Chondrocyte (in vitro differentiated cells): ENCODE data around the gene TNFRSF9. TPM values are rescaled to one million over a fixed set of nuclear protein-coding genes. Genes with fewer than 3 reads are reported as not detected.

Experiments
- DNase-seq: peaks from one replicate; pipeline ENCODE4 v3.0.0; 2021; ENCODE audit warnings: mixed read lengths, low spot score
- H3K27ac Mint-ChIP-seq: one replicate; pipeline ENCODE4 v1.8.0; 2021; ENCODE audit warnings: mild to moderate bottlenecking, moderate library complexity, mixed read lengths; ENCODE audit not compliant: unreplicated experiment
- H3K27me3 Mint-ChIP-seq: 2 replicates; pipeline ENCODE4 v1.8.0; 2021; ENCODE audit warnings: low read depth, mixed read lengths
- H3K36me3 Mint-ChIP-seq: 2 replicates; pipeline ENCODE4 v1.8.0; 2021; ENCODE audit warnings: low read depth, mixed read lengths
- H3K4me1 Mint-ChIP-seq: 2 replicates; pipeline ENCODE4 v1.8.0; 2021; ENCODE audit warnings: low read depth, mild to moderate bottlenecking, mixed read lengths
- H3K4me3 Mint-ChIP-seq: one replicate; pipeline ENCODE4 v1.8.0; 2021; ENCODE audit warnings: mild to moderate bottlenecking, moderate library complexity, mixed read lengths; ENCODE audit not compliant: unreplicated experiment
- H3K9me3 Mint-ChIP-seq: 2 replicates; pipeline ENCODE4 v1.8.0; 2021; ENCODE audit warnings: low read depth, mixed read lengths
- total RNA-seq: library from RNA; stranded (reverse); gene quantifications from 3 replicates; pipeline ENCODE4 v1.2.1, GENCODE V29; 2021
- TF ChIP-seq, protein P1 (sequence below): fragments of 200-600 bp; sonication (generic); IDR thresholded peaks from 2 replicates; pipeline ENCODE4 v1.5.0; 2021; ENCODE audit warnings: antibody characterized with exemption, mild to moderate bottlenecking, moderate library complexity

TNFRSF9 gene
- total RNA-seq, 1 donor from 2014 or later = 0.07 TPM

DNA sequence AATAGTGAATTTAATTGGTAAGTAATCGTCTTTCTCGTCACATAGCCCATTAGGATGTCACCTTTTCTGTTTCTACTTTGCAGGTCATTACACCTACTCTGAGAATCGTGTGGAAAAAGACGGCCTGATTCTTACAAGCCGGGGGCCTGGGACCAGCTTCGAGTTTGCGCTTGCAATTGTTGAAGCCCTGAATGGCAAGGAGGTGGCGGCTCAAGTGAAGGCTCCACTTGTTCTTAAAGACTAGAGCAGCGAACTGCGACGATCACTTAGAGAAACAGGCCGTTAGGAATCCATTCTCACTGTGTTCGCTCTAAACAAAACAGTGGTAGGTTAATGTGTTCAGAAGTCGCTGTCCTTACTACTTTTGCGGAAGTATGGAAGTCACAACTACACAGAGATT, 44.2 kb upstream of the TNFRSF9 start:
- no peaks in the 10 kb centered on the region for H3K27me3 Mint-ChIP-seq
- no peaks in the 10 kb centered on the region for H3K9me3 Mint-ChIP-seq
- DNase-seq = no peak
- TF ChIP-seq, protein P1, sequence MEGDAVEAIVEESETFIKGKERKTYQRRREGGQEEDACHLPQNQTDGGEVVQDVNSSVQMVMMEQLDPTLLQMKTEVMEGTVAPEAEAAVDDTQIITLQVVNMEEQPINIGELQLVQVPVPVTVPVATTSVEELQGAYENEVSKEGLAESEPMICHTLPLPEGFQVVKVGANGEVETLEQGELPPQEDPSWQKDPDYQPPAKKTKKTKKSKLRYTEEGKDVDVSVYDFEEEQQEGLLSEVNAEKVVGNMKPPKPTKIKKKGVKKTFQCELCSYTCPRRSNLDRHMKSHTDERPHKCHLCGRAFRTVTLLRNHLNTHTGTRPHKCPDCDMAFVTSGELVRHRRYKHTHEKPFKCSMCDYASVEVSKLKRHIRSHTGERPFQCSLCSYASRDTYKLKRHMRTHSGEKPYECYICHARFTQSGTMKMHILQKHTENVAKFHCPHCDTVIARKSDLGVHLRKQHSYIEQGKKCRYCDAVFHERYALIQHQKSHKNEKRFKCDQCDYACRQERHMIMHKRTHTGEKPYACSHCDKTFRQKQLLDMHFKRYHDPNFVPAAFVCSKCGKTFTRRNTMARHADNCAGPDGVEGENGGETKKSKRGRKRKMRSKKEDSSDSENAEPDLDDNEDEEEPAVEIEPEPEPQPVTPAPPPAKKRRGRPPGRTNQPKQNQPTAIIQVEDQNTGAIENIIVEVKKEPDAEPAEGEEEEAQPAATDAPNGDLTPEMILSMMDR = no peak
- H3K4me1 Mint-ChIP-seq = peaks cover 14% of the 10 kb centered on the region
- no peak overlapping the region for H3K4me3 Mint-ChIP-seq
- no peak overlapping the region for H3K27ac Mint-ChIP-seq
- H3K36me3 Mint-ChIP-seq = peaks cover 25% of the 10 kb centered on the region

DNA sequence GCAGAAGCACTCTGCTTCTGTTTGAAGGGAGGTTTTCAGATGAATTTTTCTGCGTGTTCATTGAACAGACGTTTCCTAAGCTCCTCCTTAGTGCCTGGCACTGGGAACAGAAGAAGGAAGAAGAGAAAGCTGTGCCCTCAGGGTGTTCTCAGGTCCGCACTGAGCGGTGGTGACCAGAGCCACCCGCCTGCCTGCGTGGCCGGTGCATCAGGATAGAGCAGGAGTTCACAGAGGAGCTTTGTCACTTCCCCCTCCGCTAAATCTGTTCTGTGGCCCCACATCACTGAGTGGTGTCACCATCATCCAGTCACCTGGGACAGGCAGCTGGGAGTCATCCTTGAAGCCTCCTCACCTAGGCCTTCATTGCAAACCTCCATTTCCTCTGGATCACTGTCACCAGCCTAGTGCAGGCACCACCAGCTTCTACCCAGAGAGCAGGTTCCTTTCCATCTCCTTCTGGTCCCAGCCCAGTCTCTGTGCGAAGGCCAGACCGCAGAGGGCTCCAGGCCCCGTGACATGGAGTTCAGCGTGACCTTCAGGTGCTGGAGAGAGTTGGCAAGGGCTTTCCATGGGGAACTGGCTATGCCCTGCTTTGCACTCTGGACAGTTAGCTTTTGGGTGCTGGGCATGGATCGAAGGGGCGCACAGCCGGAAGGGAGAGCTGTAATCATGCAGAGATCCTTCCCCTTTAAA, 42.6 kb upstream of the TNFRSF9 start:
- no peak for DNase-seq
- Mint-ChIP-seq H3K27ac (no peak overlapping the region), H3K4me3 (no peak overlapping the region), H3K36me3 (peaks cover 30% of the 10 kb centered on the region), H3K9me3 (no peaks in the 10 kb centered on the region), H3K4me1 (peaks cover 6% of the 10 kb centered on the region), H3K27me3 (no peaks in the 10 kb centered on the region)
- TF ChIP-seq, protein P1 = no peak

DNA sequence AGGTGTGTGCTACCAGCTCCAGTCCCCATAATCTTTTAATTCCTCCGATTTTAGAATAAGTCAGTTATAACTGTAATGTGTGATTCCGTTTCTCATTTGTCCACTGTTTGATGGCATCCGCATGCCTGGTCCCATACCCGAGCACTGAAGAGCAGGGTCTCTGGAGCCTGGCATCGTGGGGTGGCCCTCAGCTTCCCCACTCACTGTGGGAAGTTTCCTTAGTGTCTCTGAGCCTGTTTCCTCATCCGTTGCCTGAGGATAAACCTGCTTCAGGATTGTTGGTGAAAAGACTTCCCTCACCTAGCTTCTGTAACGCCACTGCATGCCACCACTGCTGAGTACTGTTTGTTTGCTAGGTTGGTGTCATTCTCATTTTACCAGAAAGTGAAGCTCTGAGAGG, 40.3 kb upstream of the TNFRSF9 start:
- no peak overlapping the region for H3K4me3 Mint-ChIP-seq
- no peak overlapping the region for H3K27ac Mint-ChIP-seq
- peaks cover 6% of the 10 kb centered on the region for H3K4me1 Mint-ChIP-seq
- no peaks in the 10 kb centered on the region for H3K27me3 Mint-ChIP-seq
- H3K36me3 Mint-ChIP-seq = peaks cover 29% of the 10 kb centered on the region
- TF ChIP-seq, protein P1 = no peak
- DNase-seq = no peak
- H3K9me3 Mint-ChIP-seq = no peaks in the 10 kb centered on the region

DNA sequence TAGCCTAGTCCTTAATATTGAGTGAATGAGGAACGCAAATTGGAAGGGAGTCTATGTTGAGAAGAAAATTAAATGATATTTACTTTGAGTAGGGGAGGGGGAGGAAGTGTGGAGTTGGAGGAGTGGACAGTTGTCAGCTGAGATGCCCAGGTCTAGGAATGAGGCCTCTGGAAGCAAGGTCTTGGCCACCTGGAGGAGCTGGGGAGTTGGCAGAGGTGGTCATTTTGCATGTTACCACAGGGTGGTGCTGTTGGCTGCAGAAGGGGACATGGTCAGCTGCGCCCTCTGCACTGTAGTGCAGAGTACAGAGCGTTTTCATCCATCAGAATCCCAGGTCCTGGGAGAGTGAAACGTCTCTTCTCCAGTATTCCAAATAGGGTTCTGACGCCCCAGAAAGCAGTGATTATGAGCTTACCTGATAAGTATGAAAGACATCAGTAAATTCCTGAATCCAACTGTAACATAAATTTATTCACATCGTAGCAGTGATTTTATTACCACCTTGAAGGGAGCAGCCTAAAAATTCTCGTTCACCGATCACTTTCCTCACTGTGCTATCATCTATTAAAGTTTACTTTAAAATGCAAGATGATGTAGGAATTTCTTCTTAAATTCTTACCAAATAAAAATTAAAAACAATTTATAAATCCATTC, 34.7 kb upstream of the TNFRSF9 start:
- H3K4me1 Mint-ChIP-seq = peaks cover 5% of the 10 kb centered on the region
- DNase-seq = no peak
- peaks cover 26% of the 10 kb centered on the region for H3K36me3 Mint-ChIP-seq
- TF ChIP-seq, protein P1 = peak; percentile 96
- H3K27ac Mint-ChIP-seq = peak overlapping the region; percentile 76
- H3K9me3 Mint-ChIP-seq = no peaks in the 10 kb centered on the region
- no peaks in the 10 kb centered on the region for H3K27me3 Mint-ChIP-seq
- no peak overlapping the region for H3K4me3 Mint-ChIP-seq

DNA sequence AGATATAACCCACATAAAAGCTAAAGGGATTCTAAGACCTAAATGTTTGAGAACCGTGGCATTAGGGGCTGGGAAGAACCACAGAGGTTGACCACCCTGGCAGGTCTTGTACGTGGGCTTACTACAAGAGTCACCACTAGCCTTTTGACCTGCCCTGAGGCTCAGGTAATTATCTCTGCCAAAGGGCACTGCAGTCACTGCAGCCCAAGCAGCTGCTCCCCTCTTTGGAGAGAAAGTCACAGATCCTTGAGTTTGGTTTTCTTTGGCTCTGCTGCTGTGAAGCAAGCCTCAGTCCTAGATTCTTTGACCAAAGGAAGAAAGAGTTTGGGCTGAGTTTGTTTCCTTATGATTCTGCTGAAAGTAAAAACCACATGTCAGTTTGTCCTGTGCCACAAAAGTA, 32.4 kb upstream of the TNFRSF9 start:
- DNase-seq = no peak
- Mint-ChIP-seq H3K4me1 (peaks cover 5% of the 10 kb centered on the region), H3K4me3 (no peak overlapping the region), H3K27ac (no peak overlapping the region), H3K27me3 (no peaks in the 10 kb centered on the region), H3K9me3 (no peaks in the 10 kb centered on the region), H3K36me3 (peaks cover 31% of the 10 kb centered on the region)
- TF ChIP-seq, protein P1 = no peak
